LNCaP clone FGC (cell line): ENCODE results near the gene TM2D3.

Source experiments
- DNase-seq: peaks from one replicate; pipeline ENCODE4 v3.0.0-alpha.2; 2011; ENCODE audit warnings: low read depth
- H3K4me3 ChIP-seq: 2 replicates; pipeline ENCODE4 v1.5.1; 2011; ENCODE audit warnings: mild to moderate bottlenecking, low read depth, low read length, control low read depth
- TF ChIP-seq, protein P1 (sequence below): IDR thresholded peaks from 2 replicates; pipeline ENCODE4 v1.5.1; 2012; ENCODE audit warnings: mild to moderate bottlenecking; ENCODE audit not compliant: control insufficient read depth, insufficient read depth; ENCODE audit errors: extremely low read depth

TM2D3 gene

GRCh38 chr15:101650145-101650544, 2.0 kb downstream of the TM2D3 start:
- TF ChIP-seq, protein P1, sequence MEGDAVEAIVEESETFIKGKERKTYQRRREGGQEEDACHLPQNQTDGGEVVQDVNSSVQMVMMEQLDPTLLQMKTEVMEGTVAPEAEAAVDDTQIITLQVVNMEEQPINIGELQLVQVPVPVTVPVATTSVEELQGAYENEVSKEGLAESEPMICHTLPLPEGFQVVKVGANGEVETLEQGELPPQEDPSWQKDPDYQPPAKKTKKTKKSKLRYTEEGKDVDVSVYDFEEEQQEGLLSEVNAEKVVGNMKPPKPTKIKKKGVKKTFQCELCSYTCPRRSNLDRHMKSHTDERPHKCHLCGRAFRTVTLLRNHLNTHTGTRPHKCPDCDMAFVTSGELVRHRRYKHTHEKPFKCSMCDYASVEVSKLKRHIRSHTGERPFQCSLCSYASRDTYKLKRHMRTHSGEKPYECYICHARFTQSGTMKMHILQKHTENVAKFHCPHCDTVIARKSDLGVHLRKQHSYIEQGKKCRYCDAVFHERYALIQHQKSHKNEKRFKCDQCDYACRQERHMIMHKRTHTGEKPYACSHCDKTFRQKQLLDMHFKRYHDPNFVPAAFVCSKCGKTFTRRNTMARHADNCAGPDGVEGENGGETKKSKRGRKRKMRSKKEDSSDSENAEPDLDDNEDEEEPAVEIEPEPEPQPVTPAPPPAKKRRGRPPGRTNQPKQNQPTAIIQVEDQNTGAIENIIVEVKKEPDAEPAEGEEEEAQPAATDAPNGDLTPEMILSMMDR, result no peak
- no peak for DNase-seq
- no peak overlapping the region for H3K4me3 ChIP-seq

- DNase-seq, result no peak
- no peak overlapping the region for H3K4me3 ChIP-seq
- TF ChIP-seq, protein P1, result no peak
These were observed 3.8 kb downstream of the TM2D3 start for GRCh38 chr15:101648356-101648755.

DNA sequence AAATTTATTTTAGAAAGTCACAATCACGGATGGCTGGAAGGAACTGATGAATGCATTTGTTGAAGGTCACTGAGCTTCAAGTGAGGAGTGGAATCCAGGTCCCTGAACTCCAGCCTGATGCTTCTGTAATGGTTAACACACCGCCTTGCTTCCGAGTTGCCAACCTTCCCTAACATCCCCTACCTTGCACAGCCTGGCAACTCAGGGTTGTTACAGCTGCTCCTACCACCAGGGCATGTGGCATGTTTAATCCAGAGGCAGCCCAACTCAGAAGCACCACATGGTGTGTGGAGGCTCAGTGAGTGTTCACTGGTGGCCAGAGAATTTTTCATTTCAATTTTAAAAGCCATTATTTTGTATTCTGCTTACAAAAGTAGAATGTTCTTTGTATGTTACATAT, 4.9 kb downstream of the TM2D3 start:
- no peak overlapping the region for H3K4me3 ChIP-seq
- TF ChIP-seq, protein P1, result no peak
- DNase-seq, result no peak

DNA sequence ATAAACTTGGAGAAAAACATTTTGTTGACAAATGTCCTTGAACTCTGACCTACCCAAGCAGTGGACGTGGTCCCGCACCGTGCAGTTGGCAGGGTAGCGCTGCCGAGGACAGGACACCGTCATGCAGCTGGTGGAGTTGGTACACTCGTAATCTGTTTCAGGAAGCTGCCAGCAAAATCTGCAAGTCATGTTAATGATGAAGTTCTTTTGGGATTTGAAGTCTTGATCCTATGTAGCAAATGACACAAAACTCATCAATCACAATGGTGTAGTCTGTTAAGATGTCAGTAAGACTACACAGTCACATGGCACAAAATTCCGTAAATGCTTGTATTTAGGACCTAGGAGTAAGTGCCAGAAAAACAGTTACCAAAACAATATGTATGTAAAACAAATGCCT, 5.5 kb downstream of the TM2D3 start:
- no peak for DNase-seq
- TF ChIP-seq, protein P1, result no peak
- H3K4me3 ChIP-seq, result no peak overlapping the region

GRCh38 chr15:101642361-101642760, 9.8 kb downstream of the TM2D3 start:
- TF ChIP-seq, protein P1, result no peak
- no peak for DNase-seq
- no peak overlapping the region for H3K4me3 ChIP-seq

- no peak for DNase-seq
- TF ChIP-seq, protein P1, result no peak
- H3K4me3 ChIP-seq, result no peak overlapping the region
These were observed 10.3 kb downstream of the TM2D3 start for GRCh38 chr15:101641894-101642293.

- peak; percentile 53 for DNase-seq
- TF ChIP-seq, protein P1, result peak; percentile 81
- H3K4me3 ChIP-seq, result no peak overlapping the region
These were observed 10.9 kb downstream of the TM2D3 start for GRCh38 chr15:101641129-101641764.
